GM21423 (cell line): ENCODE results near the gene BANP.
"Not testable (repeated sequence)": the region's sequence is repeated elsewhere in the genome, so short reads cannot be mapped to it uniquely, and the experiment has no call there.

Experiments
- ATAC-seq: cut with Tn5 transposase; IDR thresholded peaks from one replicate; pipeline ENCODE4 v1.9.1; 2021; ENCODE audit warnings: mild to moderate bottlenecking, moderate library complexity; ENCODE audit not compliant: unreplicated experiment

Gene BANP

DNA sequence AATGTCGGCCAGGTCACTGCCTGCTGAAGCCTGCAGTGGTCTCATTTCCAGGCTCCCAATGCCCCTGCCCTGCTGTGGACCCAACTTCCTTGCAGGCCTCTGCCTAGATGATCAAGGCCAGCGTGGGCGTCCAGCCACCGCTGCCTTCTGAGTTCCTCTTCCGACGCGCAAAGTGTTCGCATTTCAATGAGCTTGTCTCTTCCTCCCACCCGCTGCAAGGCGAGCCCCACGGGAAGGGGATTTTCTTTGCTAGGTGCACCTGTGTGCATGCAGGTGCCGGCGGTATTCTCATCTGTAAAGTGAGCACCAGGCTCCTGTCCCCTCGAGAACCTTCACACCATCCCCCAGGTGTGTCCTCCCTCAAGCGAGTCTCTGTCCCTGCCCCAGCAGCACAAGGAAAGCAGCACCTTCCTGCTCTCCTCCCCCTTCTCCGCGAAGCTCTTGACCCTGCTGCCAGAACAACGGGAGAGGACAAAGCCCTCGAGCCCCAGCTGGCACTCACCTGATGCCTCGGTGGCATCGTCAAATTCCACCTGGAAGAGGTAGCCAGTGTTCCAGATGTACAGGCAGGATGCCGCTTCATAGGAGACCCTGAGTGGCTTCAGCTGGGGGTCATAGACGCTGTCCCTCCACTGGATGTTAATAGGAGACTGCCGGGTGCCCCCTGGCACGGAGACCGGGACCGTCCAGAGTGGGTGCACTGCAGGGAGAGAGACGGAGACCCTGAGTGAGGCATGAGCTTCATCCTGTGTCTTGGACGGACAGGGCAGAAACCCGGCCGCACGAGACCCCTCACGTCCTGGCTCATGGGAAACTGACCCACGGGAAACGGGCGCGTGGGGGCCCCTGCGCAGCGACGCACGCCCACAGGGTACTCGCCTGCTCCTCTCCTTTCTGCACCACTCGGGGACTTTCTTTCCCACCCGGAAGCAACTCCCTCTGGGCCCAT is 24.7 kb upstream of the BANP start:
- ATAC-seq, result no peak

DNA sequence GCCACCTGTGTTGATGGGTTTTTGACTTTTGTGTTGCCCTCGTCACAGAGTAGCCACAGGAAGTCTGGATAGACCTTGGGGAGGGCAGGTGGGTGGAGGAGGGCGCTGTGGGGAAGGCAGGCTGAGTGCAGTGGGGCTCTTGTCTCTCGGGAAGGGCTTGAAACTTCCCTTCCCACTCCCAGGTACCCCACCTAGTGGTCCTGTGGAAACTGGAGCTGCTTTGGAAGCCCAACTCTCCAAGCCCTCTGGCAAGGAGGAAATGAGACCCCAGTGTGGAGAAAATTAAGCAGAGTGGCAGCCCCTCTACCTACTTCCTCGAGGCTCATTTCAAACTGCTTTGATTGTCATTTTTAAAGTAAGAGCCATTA is 24.1 kb upstream of the BANP start:
- no peak for ATAC-seq

DNA sequence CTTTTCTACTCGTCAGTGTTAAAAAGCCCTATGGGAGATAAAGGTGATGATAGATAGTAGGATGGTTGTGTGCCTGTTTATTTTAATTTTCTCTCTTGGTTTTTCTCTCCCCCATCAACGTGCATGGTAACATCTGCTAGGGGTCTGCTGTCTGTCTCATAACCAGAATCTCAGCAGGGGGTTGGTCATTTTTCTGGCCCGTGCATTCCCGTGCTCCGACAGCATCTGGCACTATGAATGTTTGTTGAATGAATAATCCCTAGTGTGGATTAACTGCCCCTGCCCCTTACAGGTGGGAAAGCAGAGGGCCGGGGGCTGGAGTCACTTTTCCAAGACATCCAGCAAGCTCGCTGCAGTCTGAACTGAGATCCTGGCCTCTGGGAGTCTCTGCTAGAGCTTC is 21.2 kb upstream of the BANP start:
- no peak for ATAC-seq

DNA sequence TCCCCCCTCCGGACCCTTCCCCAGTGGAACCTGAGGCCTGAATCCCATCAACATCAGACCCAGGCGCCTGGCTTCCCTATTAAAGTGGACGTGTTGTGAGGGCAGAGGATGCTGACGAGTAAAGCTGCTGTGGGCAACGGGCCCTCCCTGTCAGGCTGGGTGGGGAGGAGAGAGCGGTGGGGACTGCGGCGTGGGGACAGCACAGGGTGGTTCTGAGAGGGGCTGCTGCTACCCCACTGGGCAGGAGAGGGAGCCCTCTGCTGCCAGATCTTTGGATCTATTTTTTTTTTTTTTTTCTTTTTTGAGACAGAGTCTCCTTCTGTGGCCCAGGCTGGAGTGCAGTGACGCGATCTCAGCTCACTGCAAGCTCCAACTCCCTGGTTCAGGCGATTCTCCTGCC is 20.8 kb upstream of the BANP start:
- ATAC-seq, result no peak

DNA sequence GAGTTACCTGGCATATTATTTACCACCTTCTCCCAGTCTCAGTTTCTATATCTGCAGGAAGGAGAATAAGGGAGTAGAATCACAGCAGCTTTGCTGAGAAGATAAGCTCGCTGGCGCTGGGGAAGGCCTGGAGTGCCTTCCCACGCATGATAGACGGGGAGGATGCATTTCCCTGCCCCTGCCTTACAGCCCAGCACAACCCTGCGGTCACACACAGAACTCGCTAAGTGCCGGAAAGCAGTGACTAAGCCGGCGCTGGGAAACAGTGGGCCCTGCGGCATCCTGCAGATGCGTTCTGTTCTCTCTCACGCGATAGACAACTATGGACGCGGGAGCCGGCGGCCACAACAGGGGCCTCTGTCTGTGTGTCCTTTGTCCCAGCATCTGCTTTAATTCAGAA is 19.7 kb upstream of the BANP start:
- ATAC-seq, result no peak

DNA sequence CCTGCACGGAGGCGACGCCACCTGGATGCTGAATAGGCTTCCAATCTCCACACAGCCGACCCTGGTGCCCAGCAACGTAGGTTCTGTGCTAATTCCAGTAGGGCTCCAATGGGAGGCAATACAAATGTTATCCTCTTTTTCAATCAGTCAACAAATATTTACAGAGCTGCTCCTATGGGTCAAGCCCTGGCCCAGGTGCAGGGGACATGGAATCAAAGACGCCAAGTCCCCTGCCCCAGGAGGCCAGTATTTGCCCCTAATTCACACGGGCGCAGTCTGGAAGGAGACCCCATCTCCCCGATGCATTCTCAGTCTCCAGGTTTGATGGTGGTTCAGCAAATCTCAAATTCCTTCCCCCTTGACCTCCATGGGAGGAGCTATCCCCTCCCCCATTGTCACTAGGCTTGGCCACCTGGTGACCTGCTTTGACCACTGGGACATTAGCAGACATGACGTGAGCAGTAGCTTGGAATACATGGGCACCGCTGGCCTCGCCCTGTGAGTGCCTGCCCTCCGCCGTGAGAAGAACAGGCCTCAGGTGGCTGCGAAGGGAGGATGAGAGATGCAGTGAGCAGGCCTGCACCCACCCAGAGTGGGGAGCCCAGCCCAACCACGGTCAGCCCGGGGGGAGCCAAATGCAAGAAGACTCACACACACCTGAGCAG is 18.6 kb upstream of the BANP start:
- ATAC-seq, result not testable (repeated sequence)

DNA sequence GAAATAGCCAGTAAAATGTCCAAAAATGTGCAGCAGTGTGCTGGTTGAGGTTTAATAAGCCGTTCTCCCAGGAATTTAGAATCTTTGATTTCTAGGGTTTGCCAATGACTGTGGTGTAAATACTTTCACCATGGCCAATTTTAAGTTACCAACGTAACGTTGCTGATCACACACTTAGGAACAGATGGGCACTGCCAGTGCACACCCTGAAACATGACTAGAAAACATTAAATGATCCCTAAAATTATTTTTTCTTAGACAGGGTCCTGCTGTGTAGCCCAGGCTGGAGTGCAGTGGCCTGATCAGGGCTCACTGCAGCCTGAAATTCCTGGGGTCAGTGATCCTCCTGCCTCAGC is 18.1 kb upstream of the BANP start:
- no peak for ATAC-seq

DNA sequence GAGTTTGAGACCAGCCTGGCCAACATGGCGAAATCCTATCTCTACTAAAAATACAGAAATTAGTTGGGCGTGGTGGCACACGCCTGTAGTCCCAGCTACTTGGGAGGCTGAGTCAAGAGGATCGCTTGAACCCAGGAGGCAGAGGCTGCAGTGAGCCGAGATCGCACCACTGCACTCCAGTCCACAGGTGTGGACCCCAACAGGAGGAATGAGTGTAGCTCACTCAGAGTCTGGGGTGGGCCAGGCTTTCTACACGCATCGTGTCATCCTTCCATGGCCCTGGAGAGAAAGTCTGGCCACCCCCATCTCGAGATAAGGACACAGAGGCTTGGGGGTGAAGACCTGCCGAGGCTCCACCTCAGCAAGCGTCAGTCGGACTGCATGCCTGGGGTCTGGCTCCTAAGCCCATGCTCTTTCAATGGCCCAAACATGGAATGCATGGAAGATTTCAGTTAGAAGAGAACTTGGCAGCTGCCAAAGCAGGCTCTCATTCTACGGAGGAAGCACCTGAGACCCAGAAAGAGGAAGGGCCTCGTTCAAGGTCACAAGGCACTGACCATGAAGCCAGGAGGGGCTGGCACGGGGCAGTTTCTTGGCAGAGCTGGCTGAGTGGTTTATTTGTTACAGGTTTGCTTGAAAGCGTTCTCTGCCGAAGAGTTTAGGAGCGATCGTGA is 16.3 kb upstream of the BANP start:
- ATAC-seq, result not testable (repeated sequence)

DNA sequence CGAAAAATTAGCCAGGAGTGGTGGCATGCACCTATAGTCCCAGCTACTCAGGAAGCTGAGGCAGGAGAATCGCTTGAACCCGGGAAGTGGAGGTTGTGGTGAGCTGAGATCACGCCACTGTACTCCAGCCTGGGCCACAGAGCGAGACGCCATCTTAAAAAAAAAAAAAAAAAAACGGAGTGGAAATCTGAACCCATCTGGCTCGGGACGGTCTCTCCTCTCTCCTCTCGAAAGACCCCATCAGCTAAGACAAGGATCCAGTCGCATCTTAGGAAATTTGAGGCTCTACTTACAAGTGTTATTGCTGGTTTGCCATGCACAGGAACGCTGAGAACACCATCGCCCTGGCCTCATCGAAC is 15.2 kb upstream of the BANP start:
- not testable (repeated sequence) for ATAC-seq

DNA sequence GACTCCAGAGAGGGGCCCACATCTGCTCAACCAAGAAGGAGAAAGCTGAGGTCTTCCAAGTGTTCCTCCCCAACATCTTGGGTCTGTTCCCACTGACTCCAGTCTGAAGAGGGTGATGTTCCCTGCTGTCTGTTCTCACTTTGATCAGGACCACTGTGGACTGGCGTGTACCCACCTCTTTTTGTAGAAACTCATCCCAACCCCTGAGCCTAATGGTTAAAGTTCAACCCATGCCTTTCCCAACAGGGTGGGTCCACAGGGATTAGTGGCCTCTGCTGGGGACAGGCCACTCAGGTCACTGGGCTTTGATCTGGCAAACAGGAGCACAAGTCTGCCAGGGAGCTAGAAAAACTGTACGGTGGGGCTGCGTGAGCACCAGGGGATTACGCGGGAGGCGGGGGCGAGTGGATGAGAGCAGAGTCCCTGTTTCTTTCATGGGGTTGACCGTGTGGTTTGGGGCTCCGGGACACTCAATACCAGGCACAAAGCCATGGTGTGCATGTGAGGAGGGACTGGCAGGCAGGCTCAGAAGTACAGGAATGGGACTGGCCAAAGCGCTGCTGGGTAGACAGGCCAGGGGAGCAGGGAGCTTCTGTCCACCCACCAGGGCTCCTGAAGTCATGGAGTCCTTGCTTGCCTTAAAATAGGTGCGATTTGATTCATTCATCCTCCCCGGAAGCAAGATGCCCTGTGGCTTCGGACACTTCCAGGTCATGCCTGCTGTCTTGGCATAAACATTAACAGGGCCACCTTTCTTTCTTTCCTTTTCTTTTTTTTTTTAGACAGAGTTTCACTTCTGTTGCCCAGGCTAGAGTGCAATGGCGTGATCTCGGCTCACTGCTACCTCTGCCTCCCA is 14.6 kb upstream of the BANP start, which contains the start of gene CA5A:
Gene CA5A (minus strand): TSS at position 155 of the 856 bp plus-strand sequence. CDS start 79 bp downstream, at position 76.
- no peak for ATAC-seq

DNA sequence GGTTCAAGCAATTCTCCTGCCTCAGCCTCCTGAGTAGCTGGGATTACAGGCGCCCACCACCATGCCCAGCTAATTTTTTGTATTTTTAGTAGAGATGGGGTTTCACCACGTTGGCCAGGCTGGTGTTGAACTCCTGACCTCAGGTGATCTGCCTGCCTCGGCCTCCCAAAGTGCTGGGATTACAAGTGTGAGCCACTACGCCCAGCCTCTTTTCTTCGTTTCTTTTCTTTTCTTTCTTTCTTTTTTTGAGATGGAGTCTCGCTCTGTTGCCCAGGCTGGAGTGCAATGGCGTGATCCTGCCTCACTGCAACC is 14.0 kb upstream of the BANP start:
- ATAC-seq, result not testable (repeated sequence)

DNA sequence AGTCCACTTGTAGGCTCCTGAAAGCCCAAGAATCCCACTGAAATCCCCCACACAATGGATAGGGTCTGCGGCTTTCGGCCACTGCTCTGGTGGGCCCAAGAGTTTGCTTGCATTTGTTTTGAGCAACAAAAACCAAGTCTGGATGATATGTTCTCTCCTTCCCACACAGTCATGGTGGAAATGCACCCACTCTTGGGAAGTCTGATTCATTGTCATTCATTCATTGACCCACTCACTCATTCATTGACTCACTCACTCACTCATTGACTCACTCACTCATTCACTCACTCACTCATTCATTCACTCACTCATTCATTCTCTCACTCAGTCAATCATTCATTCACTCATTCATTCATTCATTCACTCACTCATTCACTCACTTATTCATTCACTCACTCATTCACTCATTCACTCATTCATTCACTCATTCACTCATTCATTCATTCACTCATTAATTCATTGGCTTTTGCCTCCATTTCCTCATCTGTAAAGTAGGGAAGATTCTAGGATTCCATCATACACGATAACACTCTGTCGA is 12.8 kb upstream of the BANP start:
- ATAC-seq, result no peak

DNA sequence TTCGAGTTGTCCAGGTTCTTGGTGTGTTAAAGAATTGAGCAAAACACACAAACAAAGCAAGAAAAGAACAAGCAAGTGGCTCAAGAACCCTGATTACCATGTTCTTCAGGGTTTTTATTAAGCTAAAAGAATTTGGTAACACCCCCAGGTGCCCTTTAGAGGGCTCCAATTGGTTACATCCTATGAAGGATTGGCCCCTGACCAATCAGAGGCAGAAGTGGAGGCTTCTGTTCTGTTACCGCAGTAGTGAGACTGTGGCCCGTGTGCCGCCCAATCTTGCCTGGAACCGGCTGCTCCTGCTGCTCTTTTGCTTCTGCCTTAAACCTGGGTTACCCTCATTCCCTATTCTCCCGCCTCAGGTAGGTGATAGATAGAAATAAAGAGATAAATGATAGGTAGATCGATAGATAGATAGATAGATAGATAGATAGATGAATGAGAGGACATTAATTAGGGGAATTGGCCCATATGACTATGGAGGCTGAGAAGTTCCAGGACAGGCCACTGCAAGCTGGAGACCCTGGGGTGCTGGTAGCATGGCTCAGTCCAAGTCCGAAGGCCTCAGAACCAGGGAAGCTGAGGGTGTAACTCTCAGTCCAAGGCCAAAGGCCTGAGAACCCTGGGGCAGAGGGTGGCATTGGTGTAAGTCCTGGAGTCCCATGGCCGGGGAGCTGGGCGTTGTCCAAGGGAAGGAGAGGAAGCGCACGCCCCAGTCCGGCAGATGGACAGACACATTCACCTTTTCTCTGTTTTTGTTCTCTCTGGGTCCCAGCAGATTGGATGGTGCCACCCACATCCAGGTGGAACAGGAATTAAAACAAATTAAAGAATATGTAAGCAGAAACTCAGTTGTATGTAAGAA is 11.4 kb upstream of the BANP start:
- ATAC-seq, result no peak

DNA sequence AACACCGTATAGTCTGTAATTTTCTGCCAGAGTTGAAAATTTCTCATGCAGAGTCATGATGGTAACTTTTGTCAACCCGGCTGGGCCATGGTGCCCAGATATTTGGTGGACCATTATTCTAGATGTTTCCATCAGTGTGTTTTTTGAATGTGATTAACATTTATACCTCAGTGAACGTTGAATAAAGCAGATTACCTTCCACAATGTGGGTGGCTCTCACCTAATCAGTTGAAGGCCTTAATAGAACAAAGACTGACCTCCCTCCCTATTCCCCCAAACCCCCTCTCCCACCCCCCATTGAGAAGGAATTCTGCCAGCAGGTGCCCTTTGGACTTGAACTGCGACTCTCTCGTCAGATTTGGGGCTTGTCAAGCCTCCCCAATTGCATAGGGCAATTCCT is 8.6 kb upstream of the BANP start:
- ATAC-seq, result no peak

DNA sequence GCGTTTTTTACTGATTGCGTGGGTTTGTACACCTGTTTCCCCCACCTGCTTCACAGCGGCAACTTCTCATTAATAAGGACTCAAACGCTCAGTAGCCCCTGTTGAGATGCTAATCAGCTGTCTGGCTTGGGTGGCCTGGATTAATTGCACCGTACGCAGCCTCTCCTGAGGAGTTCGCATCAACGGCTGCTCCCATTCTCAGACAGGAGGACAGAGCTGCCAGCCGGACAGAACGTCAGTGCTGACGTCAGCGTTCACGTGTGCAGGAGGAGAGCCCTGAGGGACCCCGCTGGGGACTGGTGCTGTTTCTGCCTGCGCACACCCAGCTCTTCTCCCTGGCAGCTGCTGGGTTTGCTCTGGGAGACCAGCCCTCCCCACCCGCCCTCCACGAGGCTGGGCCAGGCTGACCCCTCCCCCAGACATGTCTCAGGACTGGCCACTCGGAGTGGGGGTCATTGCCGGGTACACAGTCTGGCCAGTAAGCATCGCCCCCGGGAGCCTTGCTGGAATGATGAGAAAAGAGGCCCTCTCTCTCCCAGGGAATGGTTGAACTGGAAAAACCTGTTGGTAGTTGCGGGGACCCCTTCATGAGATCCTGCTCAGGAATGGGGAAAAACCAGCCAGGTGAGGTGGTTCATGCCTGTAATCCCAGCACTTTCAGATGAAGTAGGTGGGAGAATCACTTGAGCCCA is 5.7 kb upstream of the BANP start:
- no peak for ATAC-seq

DNA sequence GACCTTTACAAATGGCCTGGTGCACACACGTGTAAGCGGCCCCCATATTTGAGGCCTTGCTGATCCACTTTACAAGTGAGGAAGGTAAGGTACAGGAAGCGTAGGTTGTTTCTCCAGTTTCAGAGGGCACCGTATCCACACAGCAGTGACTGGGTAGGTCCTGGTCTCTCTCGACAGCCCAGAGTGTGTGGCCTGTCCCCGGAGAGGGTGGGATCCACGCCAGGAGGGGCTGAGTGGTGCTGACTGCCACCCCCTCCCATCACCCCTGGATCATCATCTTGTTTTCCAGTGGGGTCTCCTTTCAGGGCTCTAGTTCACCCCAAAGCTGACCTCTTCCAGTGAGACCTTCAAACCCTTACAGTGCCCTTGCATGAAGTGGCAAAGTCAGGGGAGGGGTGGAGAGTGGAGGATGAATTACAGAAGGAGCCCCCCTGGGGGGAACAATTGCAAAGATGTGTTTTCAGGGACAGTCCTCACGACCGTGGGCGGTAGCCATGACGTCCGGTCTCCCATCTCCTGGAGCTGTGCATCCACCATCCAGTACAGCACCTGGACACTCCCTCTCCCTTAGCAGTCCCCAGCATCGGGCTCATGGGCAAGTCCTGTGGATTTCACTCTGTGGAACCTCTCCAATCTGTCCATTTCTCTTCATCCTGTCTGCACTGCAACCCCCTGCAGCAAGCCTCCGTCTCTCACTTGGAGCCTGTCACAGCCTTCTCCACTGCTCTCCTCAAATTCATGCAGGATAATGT is 4.5 kb upstream of the BANP start:
- ATAC-seq, result no peak

DNA sequence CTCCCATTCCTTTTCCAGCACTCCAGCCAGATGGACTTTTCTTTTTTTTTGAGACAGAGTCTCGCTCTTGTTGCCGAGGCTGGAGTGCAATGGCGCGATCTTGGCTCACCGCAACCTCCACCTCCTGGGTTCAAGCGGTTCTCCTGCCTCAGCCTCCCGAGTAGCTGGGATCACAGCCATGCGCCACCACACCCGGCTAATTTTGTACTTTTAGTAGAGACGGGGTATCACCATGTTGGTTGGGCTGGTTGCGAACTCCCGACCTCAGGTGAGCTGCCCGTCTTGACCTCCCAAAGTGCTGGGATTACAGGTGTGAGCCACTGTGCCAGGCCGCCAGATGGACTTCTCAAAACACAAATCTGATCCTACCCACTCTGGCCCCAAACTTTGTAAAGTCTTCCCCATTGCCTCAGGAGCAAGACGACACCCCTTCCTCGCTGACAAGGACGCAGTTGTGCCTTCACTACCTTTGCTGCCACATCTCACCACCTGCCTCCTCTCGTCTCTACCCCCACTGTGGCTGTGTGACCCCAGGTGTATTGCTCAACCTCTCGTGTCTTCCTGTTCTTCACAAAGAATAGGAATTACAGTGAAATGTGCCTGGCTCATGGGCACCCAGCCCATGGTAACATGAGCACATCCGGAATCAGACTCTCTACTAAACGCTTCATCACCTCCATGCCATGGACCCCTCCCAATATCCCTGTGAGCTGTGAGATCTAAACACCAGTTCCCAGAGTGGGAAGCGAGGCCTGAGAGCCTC is 3.7 kb upstream of the BANP start:
- ATAC-seq, result no peak

DNA sequence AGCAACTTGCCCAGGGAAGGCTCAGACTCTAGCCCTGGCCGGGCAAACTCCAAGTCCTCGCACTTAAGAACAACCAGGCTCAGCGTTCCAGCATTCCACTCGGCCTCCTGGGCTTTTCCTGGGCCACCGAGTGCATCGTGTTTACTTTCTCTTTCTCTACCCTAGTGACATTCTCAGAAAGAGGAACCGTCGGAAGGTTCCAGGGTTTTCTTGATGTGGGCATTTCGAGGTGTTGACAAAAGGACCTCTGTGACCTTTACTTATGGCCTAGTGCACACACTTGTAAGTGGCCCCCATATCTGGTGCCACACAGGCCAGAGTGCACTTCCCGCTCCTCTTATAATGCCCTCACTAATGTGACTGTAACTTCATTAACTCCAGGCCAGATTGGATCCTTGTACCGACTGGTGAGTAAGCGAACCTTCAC is 3.1 kb upstream of the BANP start:
- no peak for ATAC-seq
